ENCODE data around the gene FAM120A. TPM values are rescaled to one million over a fixed set of nuclear protein-coding genes. Genes with fewer than 3 reads are reported as not detected.

Gene FAM120A
- total RNA-seq, 4 donors from 2014 or later: 44.4 to 94.7 (median 72.3) TPM

GRCh38 chr9:93546356-93546755, 94.9 kb downstream of the FAM120A start:
- ATAC-seq (no peak), DNase-seq (no peak)
- intact Hi-C loops (cut with DNase I; ENCODE audit: low total_unique reads): no loop called here
- H3K4me3 ChIP-seq: no peak overlapping the region
- H3K4me1 ChIP-seq: peaks cover 14 to 23% of the 10 kb centered on the region in 2 donors
- H3K27ac ChIP-seq: no peak overlapping the region
- in situ Hi-C loops (cut with MboI; ENCODE audit: low sequenced_read_pairs in 4 of 4): no loop called here
- TF ChIP-seq CTCF (IDR thresholded peaks at IDR 0.05 in 4 of 5, conservative IDR thresholded peaks at IDR 0.05 in 1 of 5) (no peak), POLR2A (IDR thresholded peaks at IDR 0.05) (no peak)
- no peaks in the 10 kb centered on the region for H3K9me3 ChIP-seq
- no peaks in the 10 kb centered on the region for H3K27me3 ChIP-seq
- peaks cover 0 to 22% of the 10 kb centered on the region in 2 donors for H3K36me3 ChIP-seq

- Histone ChIP-seq H3K4me3 (no peak overlapping the region), H3K9me3 (no peaks in the 10 kb centered on the region), H3K27me3 (no peaks in the 10 kb centered on the region), H3K36me3 (peaks cover 0 to 33% of the 10 kb centered on the region in 2 donors), H3K4me1 (peaks cover 0 to 10% of the 10 kb centered on the region in 2 donors), H3K27ac (peak overlapping the region in 2 of 4 donors; percentile 24 to 40)
- no peak for DNase-seq
- intact Hi-C loops (cut with DNase I; ENCODE audit: low total_unique reads) (no loop called here), in situ Hi-C loops (cut with MboI; ENCODE audit: low sequenced_read_pairs in 4 of 4) (loop anchor here (25.0 kb wide), 3 partner anchors 87 to 387 kb away; partner anchors contain the start of genes FAM120A (in 1 of the 4) and FAM120AOS (in 1 of the 4))
- peak in 1 of 2 donors; percentile 50 for ATAC-seq
- TF ChIP-seq POLR2A (IDR thresholded peaks at IDR 0.05) (no peak), CTCF (IDR thresholded peaks at IDR 0.05 in 4 of 5, conservative IDR thresholded peaks at IDR 0.05 in 1 of 5) (no peak)
These were observed 98.1 kb downstream of the FAM120A start for GRCh38 chr9:93549611-93550010.

- no peak for TF ChIP-seq CTCF (IDR thresholded peaks at IDR 0.05 in 4 of 5, conservative IDR thresholded peaks at IDR 0.05 in 1 of 5)
- no peak for TF ChIP-seq POLR2A (IDR thresholded peaks at IDR 0.05)
- Histone ChIP-seq H3K36me3 (peaks cover 0 to 50% of the 10 kb centered on the region in 2 donors), H3K27ac (no peak overlapping the region), H3K4me1 (peaks cover 0 to 10% of the 10 kb centered on the region in 2 donors), H3K4me3 (no peak overlapping the region), H3K9me3 (no peaks in the 10 kb centered on the region), H3K27me3 (no peaks in the 10 kb centered on the region)
- in situ Hi-C loops (cut with MboI; ENCODE audit: low sequenced_read_pairs in 4 of 4): loop anchor here (25.0 kb wide), 3 partner anchors 91 to 391 kb away; partner anchors contain the start of genes FAM120A (in 1 of the 4) and FAM120AOS (in 1 of the 4)
- no peak for DNase-seq
- ATAC-seq: no peak
- intact Hi-C loops (cut with DNase I; ENCODE audit: low total_unique reads): no loop called here
These were observed 101.4 kb downstream of the FAM120A start for GRCh38 chr9:93552923-93553322.

- Histone ChIP-seq H3K36me3 (peaks cover 0 to 69% of the 10 kb centered on the region in 2 donors), H3K4me3 (no peak overlapping the region), H3K4me1 (no peaks in the 10 kb centered on the region), H3K27ac (no peak overlapping the region), H3K27me3 (no peaks in the 10 kb centered on the region), H3K9me3 (no peaks in the 10 kb centered on the region)
- TF ChIP-seq POLR2A (IDR thresholded peaks at IDR 0.05) (no peak), CTCF (IDR thresholded peaks at IDR 0.05 in 4 of 5, conservative IDR thresholded peaks at IDR 0.05 in 1 of 5) (no peak)
- intact Hi-C loops (cut with DNase I; ENCODE audit: low total_unique reads) (no loop called here), in situ Hi-C loops (cut with MboI; ENCODE audit: low sequenced_read_pairs in 4 of 4) (loop anchor here (25.0 kb wide), 3 partner anchors 93 to 393 kb away; partner anchors contain the start of genes FAM120A (in 1 of the 4) and FAM120AOS (in 1 of the 4))
- DNase-seq: no peak
- ATAC-seq: no peak
These were observed 103.9 kb downstream of the FAM120A start for GRCh38 chr9:93555370-93555769.
